CD14-positive monocyte (primary cell): Measurements from ENCODE around the gene ERBB3. TPM values are rescaled to one million over a fixed set of nuclear protein-coding genes. Genes with fewer than 3 reads are reported as not detected.

Experiments used
- DNase-seq, 3 donors: peaks; one replicate each; pipeline ENCODE4 v3.0.0-alpha.2; 2011 to 2022
- H2AFZ ChIP-seq: 2 replicates; pipeline ENCODE4 v1.6.0; 2012; ENCODE audit warnings: mild to moderate bottlenecking, low read depth, low read length, inconsistent platforms; ENCODE audit not compliant: insufficient read depth, poor library complexity, severe bottlenecking
- H3K27ac ChIP-seq, 2 donors: 1 replicate in 1 of 2; 2 replicates in 1 of 2; pipeline ENCODE4 v1.5.1; 2012 to 2013; ENCODE audit warnings: low read length in 2 of 2, control low read depth in 1 of 2, inconsistent platforms in 1 of 2, low read depth in 1 of 2, mild to moderate bottlenecking in 1 of 2
- H3K27me3 ChIP-seq, 2 donors: one replicate each; pipeline versions ENCODE4 v1.6.0 to v1.6.1; 2011 to 2013; ENCODE audit warnings: low read length in 2 of 2; ENCODE audit not compliant: control insufficient read depth in 2 of 2, insufficient read depth in 2 of 2
- H3K36me3 ChIP-seq, 2 donors: replicated peaks in 1 of 2; 1 replicate in 1 of 2; 2 replicates in 1 of 2; pipeline versions ENCODE4 v1.5.1 to v1.6.1; 2012 to 2013; ENCODE audit warnings: low read length in 2 of 2, control low read depth in 1 of 2, inconsistent platforms in 1 of 2, mild to moderate bottlenecking in 1 of 2; ENCODE audit not compliant: insufficient read depth in 2 of 2, control insufficient read depth in 1 of 2
- H3K4me1 ChIP-seq, 2 donors: 1 replicate in 1 of 2; 2 replicates in 1 of 2; pipeline versions ENCODE4 v1.5.1 to v1.6.1; 2012 to 2013; ENCODE audit warnings: low read length in 2 of 2, control low read depth in 1 of 2, inconsistent platforms in 1 of 2, mild to moderate bottlenecking in 1 of 2, moderate library complexity in 1 of 2; ENCODE audit not compliant: insufficient read depth in 2 of 2, control insufficient read depth in 1 of 2
- H3K4me2 ChIP-seq: replicated peaks from 2 replicates; pipeline ENCODE3; 2012; ENCODE audit warnings: low read length, moderate library complexity, mild to moderate bottlenecking; ENCODE audit not compliant: poor library complexity, severe bottlenecking; ENCODE audit errors: extremely low read depth
- H3K4me3 ChIP-seq, 3 experiments: fragments of 200-600 bp in 1 of 3; sonication (generic) in 1 of 3; replicated peaks in 1 of 3; 1 replicate in 2 of 3; 2 replicates in 1 of 3; pipeline ENCODE4 v1.5.1; 2011 to 2013; ENCODE audit warnings: low read length in 3 of 3, mild to moderate bottlenecking in 3 of 3, control low read depth in 2 of 3, low read depth in 2 of 3, inconsistent platforms in 1 of 3, moderate library complexity in 1 of 3
- H3K79me2 ChIP-seq: 2 replicates; pipeline ENCODE4 v1.6.0; 2012; ENCODE audit warnings: mild to moderate bottlenecking, control low read depth, inconsistent platforms, low read length, moderate library complexity; ENCODE audit not compliant: insufficient read depth
- H3K9ac ChIP-seq: 2 replicates; pipeline ENCODE4 v1.6.0; 2017; ENCODE audit warnings: low read length, mild to moderate bottlenecking; ENCODE audit not compliant: insufficient read depth, poor library complexity, severe bottlenecking
- H3K9me3 ChIP-seq, 2 donors: replicated peaks in 1 of 2; 1 replicate in 1 of 2; 2 replicates in 1 of 2; pipeline versions ENCODE4 v1.5.1 to v1.6.1; 2012 to 2013; ENCODE audit warnings: low read length in 2 of 2, control low read depth in 1 of 2; ENCODE audit not compliant: control insufficient read depth in 1 of 2, insufficient read depth in 1 of 2
- H4K20me1 ChIP-seq: 2 replicates; pipeline ENCODE4 v1.6.0; 2012; ENCODE audit warnings: mild to moderate bottlenecking, low read length, control low read depth, moderate library complexity; ENCODE audit not compliant: insufficient read depth
- H3K27ac Mint-ChIP-seq, 7 donors: one replicate each; pipeline ENCODE4 v1.8.0; 2020; ENCODE audit warnings: mild to moderate bottlenecking in 7 of 7, mixed read lengths in 7 of 7, moderate library complexity in 6 of 7, inconsistent platforms in 2 of 7
- H3K27me3 Mint-ChIP-seq, 3 donors: one replicate each; pipeline ENCODE4 v1.8.0; 2021 to 2022; ENCODE audit warnings: low read depth in 3 of 3, mild to moderate bottlenecking in 3 of 3, mixed read lengths in 3 of 3, moderate library complexity in 3 of 3, inconsistent platforms in 1 of 3
- H3K36me3 Mint-ChIP-seq, 2 donors: one replicate each; pipeline ENCODE4 v1.8.0; 2020; ENCODE audit warnings: mixed read lengths in 2 of 2, inconsistent platforms in 1 of 2, mild to moderate bottlenecking in 1 of 2
- H3K4me1 Mint-ChIP-seq: one replicate; pipeline ENCODE4 v1.8.0; 2020; ENCODE audit warnings: mild to moderate bottlenecking, mixed read lengths
- H3K4me3 Mint-ChIP-seq, 2 donors: one replicate each; pipeline ENCODE4 v1.8.0; 2020; ENCODE audit warnings: mild to moderate bottlenecking in 2 of 2, mixed read lengths in 2 of 2, moderate library complexity in 1 of 2
- H3K9me3 Mint-ChIP-seq, 7 donors: one replicate each; pipeline ENCODE4 v1.8.0; 2020 to 2022; ENCODE audit warnings: mixed read lengths in 7 of 7, mild to moderate bottlenecking in 6 of 7, moderate library complexity in 6 of 7, inconsistent platforms in 2 of 7
- CTCF ChIP-seq: fragments of 200-600 bp; IDR thresholded peaks from one replicate; pipeline ENCODE4 v1.8.0; 2022; ENCODE audit warnings: antibody characterized with exemption, mild to moderate bottlenecking
- WGBS: methylation state at CpG from one replicate; pipeline ENCODE4 v1.1.5; 2013; ENCODE audit warnings: missing lambda C conversion rate; ENCODE audit not compliant: insufficient coverage; 5-methylcytosine and 5-hydroxymethylcytosine counted together
- intact Hi-C, 2 donors: fragments of 100-400 bp; cut with micrococcal nuclease; formaldehyde crosslinking; loops; one replicate each; pipeline versions ENCODE4 v1.15.0 to v1.15.1; 2023
- polyA plus RNA-seq, 3 donors: library from polyadenylated mRNA; depleted of rRNA in 1 of 3; unstranded in 2 of 3; stranded (reverse) in 1 of 3; fragments of 300-500 nt in 2 of 3; fragments of >200 nt in 1 of 3; fragmentation: Illumina TruSeq in 2 of 3; gene quantifications; 1 replicate in 2 of 3; 2 replicates in 1 of 3; pipeline ENCODE4 v1.2.3, GENCODE V29; 2012 to 2021

Gene ERBB3
- polyA plus RNA-seq, 3 donors, result 0.01 TPM; not detected in 2

GRCh38 chr12:56137853-56138571 is 58.0 kb downstream of the ERBB3 start:
- Histone ChIP-seq H3K9ac (no peak overlapping the region), H3K79me2 (no peaks in the 10 kb centered on the region), H3K4me1 (peaks cover 14 to 15% of the 10 kb centered on the region in 2 donors), H3K36me3 (peaks cover 68 to 88% of the 10 kb centered on the region in 2 donors), H3K9me3 (no peaks in the 10 kb centered on the region), H3K4me3 (no peak overlapping the region), H3K27ac (no peak overlapping the region), H2AFZ (no peak overlapping the region), H3K4me2 (no peak overlapping the region), H3K27me3 (no peaks in the 10 kb centered on the region), H4K20me1 (no peaks in the 10 kb centered on the region)
- intact Hi-C loops, result no loop called here
- 73% methylated on average over 2 of the region's 14 CpGs for WGBS
- Mint-ChIP-seq H3K4me3 (no peak overlapping the region), H3K4me1 (peaks cover 15% of the 10 kb centered on the region), H3K27me3 (peaks cover 0 to 2% (median 2%) of the 10 kb centered on the region in 3 donors), H3K27ac (no peak overlapping the region), H3K36me3 (peaks cover 75 to 85% of the 10 kb centered on the region in 2 donors), H3K9me3 (no peaks in the 10 kb centered on the region)
- no peak for DNase-seq
- TF ChIP-seq CTCF, result no peak

GRCh38 chr12:56141946-56142784 is 62.2 kb downstream of the ERBB3 start:
- peaks cover 69 to 77% of the 10 kb centered on the region in 2 donors for H3K36me3 Mint-ChIP-seq
- Histone ChIP-seq H3K9ac (no peak overlapping the region), H3K27me3 (no peaks in the 10 kb centered on the region), H3K79me2 (no peaks in the 10 kb centered on the region), H2AFZ (peak overlapping the region; percentile 48), H3K36me3 (peaks cover 58 to 70% of the 10 kb centered on the region in 2 donors), H3K4me2 (peak overlapping the region; percentile 48), H3K4me3 (peak overlapping the region in 1 of 3 experiments; percentile 61), H4K20me1 (no peaks in the 10 kb centered on the region), H3K4me1 (peaks cover 29 to 30% of the 10 kb centered on the region in 2 donors), H3K9me3 (no peaks in the 10 kb centered on the region), H3K27ac (peak overlapping the region; percentile 32 to 60)
- H3K4me3 Mint-ChIP-seq, result peak overlapping the region; percentile 57 to 75
- peaks cover 0 to 2% (median 2%) of the 10 kb centered on the region in 3 donors for H3K27me3 Mint-ChIP-seq
- H3K9me3 Mint-ChIP-seq, result peaks cover 0 to 2% (median 0%) of the 10 kb centered on the region in 7 donors
- 50% methylated on average over 9 of the region's 19 CpGs for WGBS
- peak overlapping the region; percentile 85 to 93 (median 89) for H3K27ac Mint-ChIP-seq
- no peak for TF ChIP-seq CTCF
- DNase-seq, result peak in 2 of 3 donors; percentile 46 to 48
- intact Hi-C loops, result no loop called here
- H3K4me1 Mint-ChIP-seq, result peaks cover 29% of the 10 kb centered on the region
